Activated effector memory CD4-positive, alpha-beta T cell treated with Interleukin-2 at 50 U/mL for 16 hours (primary cell): ENCODE measurements around the gene GDF9.
A peak's percentile ranks its signal among the peaks of the same experiment; 100 is the strongest.

Experiments
- DNase-seq: peaks from one replicate; pipeline ENCODE4 v3.0.0-alpha.2; 2020

The GDF9 gene

GRCh38 chr5:132834057-132834456 lies 32.2 kb downstream of the GDF9 start:
- DNase-seq, result no peak

- no peak for DNase-seq
Observed at GRCh38 chr5:132832612-132833011, 33.7 kb downstream of the GDF9 start.

GRCh38 chr5:132831095-132831860 lies 35.0 kb downstream of the GDF9 start:
- DNase-seq, result no peak

GRCh38 chr5:132830436-132831094 lies 35.7 kb downstream of the GDF9 start, which contains the start of gene SHROOM1:
TSS of gene SHROOM1 (minus strand) at chr5:132830647. CDS start at chr5:132826140, 4,507 bp downstream.
- no peak for DNase-seq

- DNase-seq, result peak; percentile 58
Observed at GRCh38 chr5:132829742-132830435, 36.4 kb downstream of the GDF9 start.

GRCh38 chr5:132828846-132829494 lies 37.3 kb downstream of the GDF9 start:
- DNase-seq, result no peak

GRCh38 chr5:132827943-132828673 lies 38.2 kb downstream of the GDF9 start:
- DNase-seq, result no peak

GRCh38 chr5:132826424-132827082 lies 39.7 kb downstream of the GDF9 start:
- no peak for DNase-seq

GRCh38 chr5:132825834-132826391 lies 40.4 kb downstream of the GDF9 start:
- DNase-seq, result no peak

GRCh38 chr5:132825033-132825833 lies 41.0 kb downstream of the GDF9 start:
- no peak for DNase-seq

GRCh38 chr5:132824426-132824825 lies 41.8 kb downstream of the GDF9 start:
- DNase-seq, result no peak

- DNase-seq, result no peak
Observed at GRCh38 chr5:132823481-132824050, 42.7 kb downstream of the GDF9 start.

GRCh38 chr5:132822650-132823480 lies 43.4 kb downstream of the GDF9 start:
- no peak for DNase-seq

- no peak for DNase-seq
Observed at GRCh38 chr5:132821791-132822190, 44.5 kb downstream of the GDF9 start.

GRCh38 chr5:132821350-132821749 lies 44.9 kb downstream of the GDF9 start:
- DNase-seq, result no peak

- peak; percentile 77 for DNase-seq
Observed at GRCh38 chr5:132820162-132820754, 46.0 kb downstream of the GDF9 start.

GRCh38 chr5:132819468-132819867 lies 46.8 kb downstream of the GDF9 start:
- DNase-seq, result no peak

- no peak for DNase-seq
Observed at GRCh38 chr5:132817011-132817410, 49.3 kb downstream of the GDF9 start.

- no peak for DNase-seq
Observed at GRCh38 chr5:132816554-132816953, 49.7 kb downstream of the GDF9 start.
